GM21786 (cell line): ENCODE measurements around the gene IL2RG.
A peak's percentile ranks its signal among the peaks of the same experiment; 100 is the strongest.

Experiments
- ATAC-seq: cut with Tn5 transposase; IDR thresholded peaks from one replicate; pipeline ENCODE4 v1.9.1; 2021; ENCODE audit not compliant: unreplicated experiment

The IL2RG gene

DNA sequence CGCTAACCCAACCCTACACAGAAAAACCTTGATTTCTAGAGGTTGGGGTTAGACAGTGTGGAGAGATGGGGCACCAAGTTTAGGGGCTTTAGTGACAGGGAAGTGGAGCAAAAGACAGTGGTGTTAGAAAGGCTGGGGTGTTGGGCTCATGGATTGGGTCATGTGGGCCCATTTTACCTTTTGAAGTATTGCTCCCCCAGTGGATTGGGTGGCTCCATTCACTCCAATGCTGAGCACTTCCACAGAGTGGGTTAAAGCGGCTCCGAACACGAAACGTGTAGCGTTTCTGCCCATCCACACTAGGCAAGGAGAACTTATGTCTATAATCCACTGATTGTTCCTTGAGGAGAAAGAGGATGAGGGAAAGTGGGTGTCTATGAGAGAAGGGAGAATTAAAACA is 2.3 kb downstream of the IL2RG start:
- no peak for ATAC-seq

DNA sequence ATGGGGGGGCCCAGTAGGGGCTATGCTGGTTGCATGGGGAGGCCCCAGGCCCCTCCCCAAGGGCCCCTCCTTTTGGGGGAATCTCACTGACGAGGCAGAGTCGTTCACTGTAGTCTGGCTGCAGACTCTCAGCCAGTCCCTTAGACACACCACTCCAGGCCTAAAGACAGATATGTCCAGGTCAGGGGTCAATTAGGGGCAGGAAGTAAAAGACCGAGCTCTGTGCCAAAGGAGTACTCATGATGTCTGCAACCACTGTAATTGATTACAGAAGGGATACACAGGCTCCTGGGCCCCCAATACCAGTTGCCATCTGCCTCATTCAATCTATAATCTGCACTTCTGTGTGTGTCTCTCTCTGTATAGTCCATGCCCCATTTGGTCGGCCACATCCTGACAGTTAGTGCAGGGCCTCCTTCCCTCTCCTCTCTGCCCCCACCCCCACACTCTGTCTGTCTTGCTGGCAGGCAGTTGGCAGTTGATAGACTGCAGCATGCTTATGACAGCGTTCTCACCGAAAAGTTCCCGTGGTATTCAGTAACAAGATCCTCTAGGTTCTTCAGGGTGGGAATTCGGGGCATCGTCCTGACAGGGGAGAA is 3.5 kb downstream of the IL2RG start:
- no peak for ATAC-seq

DNA sequence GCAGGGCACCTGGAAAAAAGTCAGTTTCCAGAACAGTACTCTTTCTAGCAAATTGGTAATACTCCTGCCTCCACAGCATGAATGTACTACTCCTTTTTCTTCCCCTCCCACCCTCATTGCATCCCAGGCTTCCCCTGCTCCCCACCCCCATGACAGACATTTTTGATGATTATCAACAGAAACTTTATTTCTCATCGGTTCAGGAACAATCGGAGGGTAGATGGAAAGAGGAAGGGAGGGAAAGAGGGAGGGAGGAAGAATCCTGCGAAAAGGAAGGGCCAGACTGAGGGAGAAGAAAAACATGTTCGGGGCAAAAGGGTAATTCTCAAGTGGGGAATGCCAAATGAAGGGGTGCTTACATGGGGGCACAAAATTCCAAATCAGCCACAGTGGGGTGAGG is 4.1 kb downstream of the IL2RG start:
- ATAC-seq: no peak

DNA sequence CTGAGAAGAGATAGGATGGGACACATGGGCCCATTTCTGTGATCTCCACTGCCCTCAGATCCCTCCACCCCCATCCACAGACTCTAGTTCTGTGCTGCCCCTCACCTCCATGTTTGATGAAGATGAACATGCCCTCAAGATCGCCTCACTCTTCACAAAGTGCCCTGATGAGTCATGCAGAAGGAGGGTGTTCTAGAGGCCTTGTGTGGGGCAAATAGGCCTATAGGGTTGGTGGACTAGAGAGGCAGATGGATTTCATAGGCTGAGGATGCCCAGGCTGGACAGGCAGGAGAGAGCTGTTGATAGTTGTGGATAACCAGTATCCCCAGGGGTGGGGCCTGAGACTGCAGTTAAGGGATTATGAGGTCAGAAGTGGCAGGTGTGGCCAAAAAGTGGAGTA is 5.0 kb downstream of the IL2RG start, which contains the start of gene CXorf65:
Gene CXorf65, minus strand, starts transcription at position 314 of the 400 bp plus-strand sequence. Its CDS starts 184 bp downstream, at position 130.
- no peak for ATAC-seq

DNA sequence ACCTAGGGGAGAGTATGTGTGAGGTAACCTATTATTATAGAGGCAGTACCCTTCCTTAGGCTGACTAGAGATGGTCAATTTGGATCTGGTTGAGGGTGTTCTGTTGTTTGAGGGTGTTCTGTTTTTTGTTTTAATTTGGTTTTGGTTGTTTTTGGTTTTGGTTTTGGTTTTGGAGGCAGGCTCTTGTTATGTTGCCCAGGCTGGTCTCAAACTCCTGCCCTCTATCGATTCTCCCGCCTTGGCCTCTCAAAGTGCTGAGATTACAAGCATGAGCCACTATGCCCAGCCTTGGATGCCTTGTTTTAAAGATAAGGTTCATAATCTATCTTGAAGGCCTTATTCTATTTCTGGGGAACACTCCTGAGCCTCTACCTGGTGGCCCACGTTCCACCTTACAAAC is 5.7 kb downstream of the IL2RG start:
- ATAC-seq: no peak

DNA sequence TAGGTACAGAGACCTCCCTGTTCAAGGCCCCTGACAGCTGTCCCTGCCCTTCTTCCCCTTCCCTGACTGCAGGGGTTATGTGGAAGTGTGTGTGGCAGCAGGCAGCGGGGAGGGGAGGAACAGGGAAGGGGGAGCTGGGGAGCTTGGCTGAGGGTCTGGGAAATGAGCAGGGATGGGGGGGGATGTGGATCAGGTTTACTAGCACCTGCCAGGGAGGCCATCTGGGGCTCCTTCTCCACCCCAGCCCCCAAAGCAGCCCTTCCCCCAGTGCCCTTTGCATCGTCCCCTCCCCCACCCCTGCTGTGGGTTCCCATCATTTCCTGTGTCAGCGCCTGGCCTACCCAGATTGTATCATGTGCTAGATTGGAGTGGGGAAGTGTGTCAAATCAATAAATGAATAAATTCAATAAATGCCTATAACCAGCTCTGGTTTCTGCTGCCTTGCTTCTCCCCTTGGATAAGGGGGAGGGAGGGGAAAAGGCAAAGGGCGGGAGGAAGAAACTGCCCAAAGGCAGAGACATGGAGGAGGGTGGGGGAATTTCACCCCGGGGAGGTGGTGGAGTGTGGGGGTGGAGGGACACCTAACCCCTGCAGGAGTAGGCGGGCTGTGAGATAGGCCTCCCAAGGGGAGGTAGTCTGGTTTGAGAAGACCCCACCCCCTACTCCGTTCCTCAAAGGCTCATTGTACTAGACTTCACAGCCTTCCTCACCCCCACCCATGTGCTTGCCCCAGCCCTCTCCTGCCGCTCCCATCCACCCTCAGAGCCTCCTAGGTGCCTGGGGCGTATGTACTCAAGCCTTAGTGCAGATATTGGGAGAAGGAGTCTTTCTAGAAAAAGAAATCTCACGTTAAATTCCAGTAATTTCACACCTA is 8.0 kb downstream of the IL2RG start:
- ATAC-seq: peak; percentile 57

DNA sequence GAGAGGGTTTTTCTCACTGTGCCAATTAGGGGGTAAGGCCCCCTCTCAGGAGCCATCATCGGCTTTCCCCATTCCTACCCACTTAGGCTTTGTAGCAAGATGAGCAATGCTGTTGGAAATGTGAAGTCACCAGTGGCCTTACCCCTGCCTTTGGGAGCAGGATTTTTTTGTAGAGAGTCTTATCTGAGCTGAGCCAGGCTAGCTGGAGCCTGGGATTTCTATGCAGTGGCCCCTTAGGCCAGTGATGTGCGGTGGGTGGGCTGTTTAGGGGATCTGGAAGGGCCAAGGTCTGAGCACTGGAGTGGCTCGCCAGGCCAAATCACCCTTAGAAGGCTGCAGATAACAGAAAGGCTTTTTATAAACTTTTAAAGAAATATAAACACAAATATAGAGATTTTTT is 9.1 kb downstream of the IL2RG start:
- no peak for ATAC-seq

DNA sequence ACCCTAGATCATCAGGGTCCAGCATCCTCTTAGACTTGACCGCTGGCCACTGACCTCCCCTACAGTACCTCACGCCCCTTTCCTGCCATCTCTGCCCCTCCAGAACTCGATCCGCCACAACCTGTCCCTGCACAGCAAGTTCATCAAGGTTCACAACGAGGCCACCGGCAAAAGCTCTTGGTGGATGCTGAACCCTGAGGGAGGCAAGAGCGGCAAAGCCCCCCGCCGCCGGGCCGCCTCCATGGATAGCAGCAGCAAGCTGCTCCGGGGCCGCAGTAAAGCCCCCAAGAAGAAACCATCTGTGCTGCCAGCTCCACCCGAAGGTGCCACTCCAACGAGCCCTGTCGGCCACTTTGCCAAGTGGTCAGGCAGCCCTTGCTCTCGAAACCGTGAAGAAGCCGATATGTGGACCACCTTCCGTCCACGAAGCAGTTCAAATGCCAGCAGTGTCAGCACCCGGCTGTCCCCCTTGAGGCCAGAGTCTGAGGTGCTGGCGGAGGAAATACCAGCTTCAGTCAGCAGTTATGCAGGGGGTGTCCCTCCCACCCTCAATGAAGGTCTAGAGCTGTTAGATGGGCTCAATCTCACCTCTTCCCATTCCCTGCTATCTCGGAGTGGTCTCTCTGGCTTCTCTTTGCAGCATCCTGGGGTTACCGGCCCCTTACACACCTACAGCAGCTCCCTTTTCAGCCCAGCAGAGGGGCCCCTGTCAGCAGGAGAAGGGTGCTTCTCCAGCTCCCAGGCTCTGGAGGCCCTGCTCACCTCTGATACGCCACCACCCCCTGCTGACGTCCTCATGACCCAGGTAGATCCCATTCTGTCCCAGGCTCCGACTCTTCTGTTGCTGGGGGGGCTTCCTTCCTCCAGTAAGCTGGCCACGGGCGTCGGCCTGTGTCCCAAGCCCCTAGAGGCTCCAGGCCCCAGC is 10.5 kb downstream of the IL2RG start:
- no peak for ATAC-seq

DNA sequence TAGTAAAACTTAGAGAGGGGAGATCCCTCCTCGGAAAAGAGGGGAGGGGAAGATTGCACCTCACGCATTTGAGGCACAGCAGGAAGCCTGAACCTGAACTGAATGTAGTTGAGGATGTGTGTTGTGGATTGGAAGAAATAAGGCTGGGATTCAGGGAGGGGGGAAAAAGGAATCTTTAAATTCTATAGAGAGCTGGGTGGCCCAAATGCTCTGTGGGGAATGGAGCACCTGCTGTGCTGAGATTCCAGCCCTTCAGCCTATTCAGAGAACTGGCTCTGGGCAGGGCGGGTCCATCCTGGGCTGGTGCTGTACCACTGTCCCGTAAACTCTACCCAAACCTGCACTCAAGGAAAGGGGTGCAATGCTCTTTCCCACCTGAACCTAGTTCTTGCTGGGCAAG is 11.6 kb downstream of the IL2RG start:
- ATAC-seq: no peak

DNA sequence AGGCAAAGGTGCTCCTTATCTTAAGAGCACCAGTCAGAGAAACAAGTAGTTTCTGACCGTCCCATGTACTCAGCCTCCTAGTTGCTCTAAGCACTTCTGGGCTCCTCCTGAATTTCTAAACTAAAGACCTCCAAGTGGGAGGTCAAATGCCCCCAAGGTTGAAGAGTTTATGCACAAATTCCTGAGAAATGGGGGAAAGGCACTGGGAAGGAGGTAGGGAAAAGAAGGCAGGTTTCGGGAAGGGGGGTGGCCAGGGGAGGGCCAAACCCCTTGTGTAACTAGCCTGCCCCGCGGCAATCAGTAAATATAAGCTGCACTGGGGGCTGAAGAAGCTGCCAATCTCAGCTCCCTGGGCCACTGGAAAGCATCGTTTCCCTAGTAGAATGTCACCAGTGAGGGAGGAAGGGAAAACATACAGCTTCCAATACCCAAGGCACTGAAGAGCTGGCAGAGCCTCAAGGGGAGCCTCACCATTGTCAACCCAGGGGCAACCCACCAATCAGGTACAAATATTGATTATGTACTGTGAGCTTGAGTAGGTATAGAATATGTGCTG is 12.3 kb downstream of the IL2RG start:
- ATAC-seq: no peak

DNA sequence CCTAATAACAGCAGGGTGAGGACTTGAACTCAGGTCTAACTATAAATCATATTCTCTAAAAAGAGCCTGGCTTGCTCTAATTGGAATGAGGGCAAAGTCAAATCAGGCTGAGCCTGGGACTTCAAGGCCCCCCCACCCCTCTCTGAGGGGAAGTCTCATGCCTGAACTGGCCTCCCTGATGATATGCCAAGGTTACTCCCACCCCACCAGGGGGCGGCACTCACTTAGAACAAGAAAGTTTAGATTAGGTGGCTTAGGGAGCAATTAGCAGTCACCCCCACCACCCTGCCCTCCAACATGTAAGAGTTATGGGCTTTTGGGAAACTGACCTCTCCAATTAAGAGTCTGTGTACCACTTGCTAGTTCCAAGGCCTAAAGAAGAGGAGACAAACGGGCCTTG is 13.1 kb downstream of the IL2RG start:
- peak; percentile 32 for ATAC-seq

DNA sequence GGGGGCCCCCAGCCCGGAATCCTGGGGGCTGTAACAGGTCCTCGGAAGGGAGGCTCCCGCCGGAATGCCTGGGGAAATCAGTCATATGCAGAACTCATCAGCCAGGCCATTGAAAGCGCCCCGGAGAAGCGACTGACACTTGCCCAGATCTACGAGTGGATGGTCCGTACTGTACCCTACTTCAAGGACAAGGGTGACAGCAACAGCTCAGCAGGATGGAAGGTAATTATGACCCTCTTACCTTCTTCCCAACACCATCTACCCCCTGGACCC is 14.7 kb downstream of the IL2RG start:
- ATAC-seq: no peak

DNA sequence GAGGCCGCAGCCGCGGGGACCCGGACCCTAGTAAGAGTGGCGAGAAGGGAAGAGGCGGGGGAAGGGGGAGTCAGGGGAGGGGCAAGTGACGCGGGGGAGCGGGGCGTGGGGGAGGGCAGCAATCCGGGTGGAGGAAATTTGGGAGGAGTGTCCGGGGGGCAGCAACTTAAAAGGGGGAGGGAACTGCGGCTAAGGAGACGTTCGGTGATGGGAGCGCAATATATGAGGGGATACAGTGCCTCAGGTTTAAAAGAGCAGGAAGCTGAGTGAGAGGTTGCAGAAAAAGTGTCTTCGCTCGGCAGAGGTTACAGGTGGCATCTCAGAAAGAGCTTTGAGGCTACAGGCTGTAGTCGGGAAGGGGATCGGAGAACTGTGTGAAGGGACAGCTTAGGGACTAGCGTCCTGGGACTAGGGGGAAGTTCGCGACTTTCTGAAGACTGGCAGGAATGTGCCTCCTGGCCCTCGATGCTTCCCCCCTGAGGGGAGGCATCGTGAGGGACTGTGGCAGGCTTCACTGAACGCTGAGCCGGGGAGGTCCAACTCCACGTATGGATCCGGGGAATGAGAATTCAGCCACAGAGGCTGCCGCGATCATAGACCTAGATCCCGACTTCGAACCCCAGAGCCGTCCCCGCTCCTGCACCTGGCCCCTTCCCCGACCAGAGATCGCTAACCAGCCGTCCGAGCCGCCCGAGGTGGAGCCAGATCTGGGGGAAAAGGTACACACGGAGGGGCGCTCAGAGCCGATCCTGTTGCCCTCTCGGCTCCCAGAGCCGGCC is 15.2 kb downstream of the IL2RG start:
- ATAC-seq: no peak

DNA sequence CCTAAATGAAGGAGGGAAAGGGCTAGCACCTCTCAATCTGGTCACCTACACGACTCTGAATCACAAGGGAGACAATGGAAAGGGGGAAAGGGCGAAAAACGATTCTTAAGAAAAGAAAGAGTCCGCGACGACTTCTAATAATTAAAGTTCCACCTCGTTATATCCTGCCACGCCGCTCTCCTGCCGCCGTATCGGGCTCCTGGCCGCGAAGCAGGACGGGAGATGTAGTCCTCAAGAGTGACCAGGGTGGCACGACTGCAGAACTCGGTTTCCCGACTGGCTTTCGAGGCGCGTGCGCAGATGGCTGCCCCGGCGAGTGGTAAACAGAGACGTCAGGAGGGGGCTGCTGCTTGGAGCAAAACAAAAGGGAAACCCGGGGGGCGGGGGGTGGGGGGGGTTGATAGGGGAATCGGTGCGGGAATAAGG is 15.8 kb downstream of the IL2RG start, which contains the start of gene FOXO4:
Gene FOXO4, plus strand, starts transcription at position 297 of the 426 bp plus-strand sequence. CDS start 678 bp downstream, outside the sequence.
- ATAC-seq: peak; percentile 88

DNA sequence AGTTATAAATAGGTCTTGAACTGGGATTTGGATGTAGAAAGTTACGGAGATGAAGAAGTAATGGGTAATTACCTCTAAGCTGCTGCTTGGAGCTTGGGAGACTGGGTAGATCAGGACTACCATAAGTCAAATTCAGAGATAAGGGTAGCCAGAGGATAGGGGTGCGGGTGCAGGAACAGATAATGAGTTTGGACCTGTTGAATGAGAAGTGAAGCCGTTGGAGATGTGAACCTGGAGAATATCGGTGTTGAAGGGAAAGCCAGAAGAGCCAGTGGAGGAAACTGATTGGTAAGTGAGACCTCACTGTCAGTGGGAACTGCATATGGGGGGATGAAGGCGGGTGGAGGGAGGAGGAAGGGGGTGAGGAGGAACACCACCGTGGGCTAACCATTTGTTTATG is 16.3 kb downstream of the IL2RG start:
- no peak for ATAC-seq

DNA sequence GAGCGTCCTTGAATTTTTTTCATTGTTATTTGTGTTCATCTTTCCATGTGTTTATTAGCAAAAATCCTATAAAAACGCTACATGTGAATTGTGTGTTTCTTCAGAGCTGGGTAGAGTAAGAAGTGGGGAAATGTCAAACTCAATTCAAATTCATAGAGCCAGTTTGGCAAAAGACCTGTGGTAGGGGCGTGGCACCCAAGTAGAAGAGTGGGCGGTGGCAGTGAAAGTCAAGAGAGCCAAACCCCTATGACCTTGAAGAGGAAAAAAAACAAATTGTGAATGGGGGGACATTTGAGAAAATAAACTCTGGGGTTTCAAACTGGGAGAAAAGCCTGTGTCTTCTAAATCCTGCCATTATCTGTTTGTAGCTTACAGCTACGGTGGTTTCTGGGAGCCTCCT is 20.1 kb downstream of the IL2RG start:
- ATAC-seq: no peak

DNA sequence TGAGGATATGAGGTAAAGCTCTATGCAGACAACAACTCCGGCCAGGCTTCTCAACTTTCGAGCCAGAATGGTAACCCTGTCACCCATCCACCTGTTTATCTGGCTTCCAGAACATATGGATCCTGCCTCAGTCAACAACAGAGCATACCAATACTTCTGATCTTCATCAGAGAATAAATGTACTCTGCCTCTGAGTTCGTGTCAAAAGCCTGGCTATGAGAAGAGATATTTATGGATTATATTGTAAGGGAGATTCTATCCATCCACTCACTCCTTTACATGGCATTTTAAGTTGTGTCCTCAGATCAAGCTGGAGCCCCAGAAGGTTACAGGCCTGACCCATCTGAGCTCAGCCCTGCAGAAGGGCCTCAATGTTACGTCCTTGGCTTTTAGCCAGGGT is 25.5 kb downstream of the IL2RG start:
- no peak for ATAC-seq

DNA sequence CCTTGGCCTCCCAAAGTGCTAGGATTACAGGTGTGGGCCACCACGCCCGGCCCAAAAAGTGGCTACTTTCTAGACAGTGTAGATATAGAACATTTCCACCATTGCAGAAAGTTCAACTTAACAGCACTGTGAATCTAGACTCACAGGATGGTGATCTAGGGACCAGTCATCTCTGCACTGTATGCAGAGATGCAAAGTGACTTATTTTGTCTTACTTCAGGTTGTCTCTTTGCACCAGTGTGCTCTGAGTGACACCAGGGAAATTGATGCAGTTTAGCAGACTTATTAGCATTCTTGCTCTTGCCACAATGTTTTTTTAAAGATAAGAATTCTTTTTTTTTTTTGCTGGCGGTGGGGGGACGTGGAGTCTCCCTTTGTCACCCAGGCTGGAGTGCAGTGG is 28.6 kb downstream of the IL2RG start:
- no peak for ATAC-seq

DNA sequence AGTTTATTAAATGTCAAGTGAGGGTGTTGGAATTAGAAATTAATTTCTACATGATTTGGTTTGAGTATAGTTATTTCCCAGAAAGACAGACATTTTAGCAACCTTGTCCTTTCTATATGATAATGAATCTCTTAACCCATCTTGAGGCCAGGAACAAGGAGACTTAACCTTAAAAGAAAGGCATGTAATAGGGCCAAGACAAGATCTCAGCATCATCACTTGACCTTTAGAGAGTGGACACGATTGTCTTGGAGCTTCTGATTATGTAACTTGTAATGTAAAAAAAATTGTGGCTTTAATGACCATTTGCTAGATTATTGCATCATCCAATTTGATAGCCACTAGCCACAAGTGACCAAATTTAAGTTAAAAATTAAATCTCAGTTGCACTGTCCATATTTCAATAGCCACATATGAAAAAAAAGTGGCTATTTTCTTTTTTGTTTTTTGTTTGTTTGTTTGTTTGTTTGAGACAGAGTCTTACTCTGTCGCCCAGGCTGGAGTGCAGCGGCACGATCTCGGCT is 29.2 kb downstream of the IL2RG start:
- ATAC-seq: no peak
